GM18858 (cell line): Measurements from ENCODE around the gene PRRC2C.

Experiments used
- ATAC-seq: cut with Tn5 transposase; IDR thresholded peaks from one replicate; pipeline ENCODE4 v1.9.1; 2021; ENCODE audit not compliant: unreplicated experiment

The PRRC2C gene

DNA sequence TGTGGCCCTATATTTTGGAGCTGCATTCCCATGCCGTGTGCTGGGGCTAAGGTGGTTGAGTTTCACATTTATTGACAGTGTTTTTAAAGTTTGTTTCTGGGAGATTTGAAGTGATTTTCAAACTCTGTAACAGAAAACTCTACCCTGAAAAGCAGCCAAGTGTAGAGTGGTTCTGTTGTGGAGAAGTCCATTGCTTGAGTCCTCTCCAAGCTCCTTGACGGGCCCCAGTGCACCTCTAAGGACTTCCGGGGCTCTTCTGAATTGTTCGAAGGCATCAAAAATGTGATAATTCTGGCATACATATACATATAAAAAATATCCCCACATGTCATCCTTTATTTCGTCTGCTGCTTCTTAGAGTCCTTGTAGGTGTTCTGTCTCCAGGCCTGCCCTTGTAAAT is 141.7 kb downstream of the PRRC2C start:
- ATAC-seq = no peak

DNA sequence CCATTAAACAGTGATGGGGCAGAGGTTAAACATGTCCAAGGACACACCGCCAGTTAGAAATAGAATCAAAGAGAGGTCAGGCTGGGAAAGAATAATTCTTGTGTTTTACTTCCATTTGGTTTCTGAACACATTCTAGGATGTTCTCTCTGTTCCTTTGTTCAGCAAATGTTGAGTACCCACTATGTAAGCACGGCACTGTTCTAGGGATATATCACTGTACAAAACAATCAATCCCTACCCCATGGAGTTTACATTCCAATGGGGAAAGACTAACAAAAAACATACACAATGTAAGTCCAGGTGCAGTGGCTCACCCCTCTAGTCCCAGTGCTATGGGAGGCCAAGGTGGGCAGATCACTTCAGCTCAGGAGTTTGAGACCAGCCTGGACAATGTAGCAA is 142.9 kb downstream of the PRRC2C start:
- ATAC-seq = no peak

DNA sequence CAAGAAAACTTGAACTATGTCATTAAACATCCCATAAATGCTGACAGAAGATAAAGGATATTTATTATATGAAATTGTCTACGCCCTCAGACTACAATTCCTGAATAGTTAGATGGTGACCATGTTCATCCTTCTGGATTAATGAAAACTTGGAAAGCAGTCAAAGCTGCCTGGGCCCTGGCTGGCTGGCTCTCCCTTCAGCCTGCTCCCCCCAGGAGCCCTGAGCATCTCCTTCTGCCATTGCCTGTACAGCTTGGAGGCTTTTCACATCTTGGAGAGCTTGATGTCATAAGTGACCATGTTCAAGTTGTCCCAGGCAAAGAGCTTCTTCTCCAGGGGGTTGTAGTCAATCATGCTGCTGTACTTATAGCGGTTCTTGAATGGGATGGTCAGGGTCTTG is 150.3 kb downstream of the PRRC2C start:
- no peak for ATAC-seq

DNA sequence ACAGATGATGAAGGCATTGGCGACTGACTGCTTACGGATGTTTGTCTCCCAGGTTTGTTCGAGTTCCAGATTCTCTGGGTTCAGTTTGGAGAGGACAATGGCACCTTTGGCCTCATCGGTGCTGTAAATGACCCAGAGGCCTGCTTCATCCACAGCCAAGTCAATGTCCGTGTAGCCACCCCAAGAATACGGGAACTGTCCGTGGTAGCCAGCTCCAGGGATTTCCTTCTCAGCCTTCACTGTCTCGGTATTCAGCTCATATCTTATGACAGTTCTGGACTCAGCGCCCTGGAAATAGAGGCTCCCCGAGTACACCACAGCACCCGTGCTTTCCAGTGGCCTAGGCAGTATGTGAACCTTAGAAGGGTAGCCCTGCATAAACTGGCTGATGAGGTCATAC is 150.8 kb downstream of the PRRC2C start:
- no peak for ATAC-seq

DNA sequence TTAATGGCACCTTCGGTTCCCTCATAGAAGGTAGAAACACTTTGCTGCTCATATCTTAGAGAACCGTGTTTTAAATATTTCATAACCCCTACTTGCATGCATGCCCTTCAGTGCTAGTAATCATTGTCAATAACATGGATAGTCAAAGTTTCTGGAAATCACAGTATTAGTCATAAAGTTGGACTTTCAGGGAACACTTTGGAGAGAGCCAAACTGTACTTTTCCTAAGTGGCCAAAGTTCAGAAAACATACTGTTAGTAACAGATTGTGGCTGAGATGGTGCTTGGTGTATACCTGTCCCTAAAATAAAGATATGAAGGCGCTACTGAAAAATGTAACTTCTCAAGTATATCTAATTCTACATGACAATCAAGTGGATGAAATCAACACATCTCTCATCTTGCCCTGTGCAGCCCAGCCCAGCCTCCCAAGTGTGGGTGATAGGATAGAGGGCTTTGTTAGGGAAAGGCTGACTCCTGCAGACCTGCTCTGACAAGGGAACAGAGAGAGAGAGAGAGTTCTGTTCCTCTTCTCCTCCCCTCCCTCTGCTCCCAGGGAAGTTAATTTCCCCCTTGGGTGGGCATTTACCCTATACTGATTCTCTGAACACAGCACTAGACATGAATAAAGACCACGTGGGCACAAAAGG is 152.7 kb downstream of the PRRC2C start:
- ATAC-seq = no peak

DNA sequence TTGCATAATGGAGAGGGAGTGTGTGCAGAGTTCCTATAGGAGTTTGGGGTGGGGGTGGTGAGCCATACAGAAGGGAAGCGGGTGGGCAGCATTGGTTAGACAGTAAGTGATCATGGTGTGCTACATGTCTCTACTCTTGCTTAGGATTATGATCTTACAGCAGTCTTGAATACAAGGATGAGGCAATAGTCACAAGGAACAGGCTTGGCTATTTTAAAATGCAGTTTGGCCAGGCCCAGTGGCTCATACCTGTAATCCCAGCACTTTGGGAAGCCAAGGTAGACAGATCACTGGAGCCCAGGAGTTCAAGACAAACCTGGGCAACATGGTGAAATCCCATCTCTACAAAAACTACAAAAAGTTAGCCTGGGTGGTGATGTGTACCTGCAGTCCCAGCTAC is 154.9 kb downstream of the PRRC2C start:
- ATAC-seq = no peak

DNA sequence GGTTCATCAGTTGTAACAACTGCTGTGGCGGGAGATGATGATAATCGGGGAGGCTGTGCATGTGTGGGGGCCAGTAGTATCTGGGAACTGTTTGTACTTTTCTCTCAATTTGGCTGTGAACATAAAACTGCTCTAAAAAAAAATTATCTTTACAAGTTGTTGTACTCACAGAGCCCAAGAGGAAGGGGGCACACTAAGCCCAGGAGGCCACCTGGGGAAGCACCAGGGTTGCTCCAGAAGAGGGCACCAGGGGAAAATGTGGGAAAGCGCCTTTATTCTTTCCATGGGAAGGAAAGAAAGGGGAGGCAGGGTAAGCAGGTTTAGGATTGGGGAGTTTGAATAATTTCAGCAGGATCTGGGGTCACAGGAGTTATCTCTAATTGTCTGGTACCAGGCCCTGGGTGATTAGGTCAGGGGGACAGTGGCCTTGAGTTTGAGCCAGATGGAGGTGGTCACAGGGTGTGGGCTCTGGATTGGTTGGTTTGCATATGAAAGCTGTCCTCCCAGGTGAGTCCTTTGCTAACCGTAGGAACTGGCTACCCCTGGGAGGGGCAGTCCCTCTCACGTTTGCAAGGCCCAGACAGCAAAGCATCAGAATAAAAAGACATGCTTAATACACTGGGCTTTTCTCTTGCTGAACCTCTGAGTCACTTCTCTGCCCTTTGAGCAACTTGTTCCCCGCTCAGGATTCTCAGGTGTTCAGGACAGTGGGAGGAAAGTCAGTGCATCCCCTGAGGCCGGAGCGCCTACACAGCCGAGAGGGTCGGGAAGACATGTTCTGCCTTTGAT is 155.9 kb downstream of the PRRC2C start:
- ATAC-seq = no peak

DNA sequence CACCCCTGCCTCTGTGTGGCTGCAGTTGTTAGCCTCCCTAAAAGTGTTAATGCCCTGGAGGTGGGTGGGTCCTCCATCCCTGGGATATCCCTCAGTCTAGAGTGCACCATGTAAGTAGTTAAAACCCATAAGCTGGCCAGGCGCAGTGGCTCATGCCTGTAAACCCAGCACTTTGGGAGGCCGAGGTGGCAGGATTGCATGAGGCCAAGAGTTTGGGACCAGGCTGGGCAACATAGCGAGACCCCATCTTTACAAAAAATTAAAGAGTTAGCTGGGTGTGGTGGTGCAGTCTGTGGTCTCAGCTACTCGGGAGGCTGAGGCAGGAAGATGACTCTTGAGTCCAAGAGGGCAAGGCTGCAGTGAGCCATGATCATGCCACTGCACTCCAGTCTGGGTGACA is 156.9 kb downstream of the PRRC2C start:
- no peak for ATAC-seq
